Tibial nerve (tissue), 3 donors: Measurements from ENCODE around the gene ST6GALNAC3.

Experiments
- CTCF ChIP-seq, 5 experiments: fragments of 200-600 bp in 3 of 5; fragments of 450-650 bp in 2 of 5; sonication (generic) in 3 of 5; IDR thresholded peaks; one replicate each; pipeline ENCODE4 v1.5.1; 2016 to 2019; ENCODE audit warnings: antibody characterized with exemption in 5 of 5, mild to moderate bottlenecking in 3 of 5, moderate library complexity in 2 of 5
- POLR2A ChIP-seq, 2 donors: fragments of 450-650 bp; IDR thresholded peaks; one replicate each; pipeline ENCODE4 v1.6.1; 2017; ENCODE audit warnings: antibody characterized with exemption in 2 of 2, mild to moderate bottlenecking in 2 of 2, moderate library complexity in 2 of 2

GRCh38 chr1:76302711-76303339, 228.3 kb downstream of the ST6GALNAC3 start:
- no peak for TF ChIP-seq CTCF (IDR thresholded peaks at IDR 0.05)
- TF ChIP-seq POLR2A (IDR thresholded peaks at IDR 0.05) = no peak
